ENCODE measurements around the gene EXD1.
"Not testable (repeated sequence)": the region's sequence is repeated elsewhere in the genome, so short reads cannot be mapped to it uniquely, and the experiment has no call there.

The EXD1 gene

DNA sequence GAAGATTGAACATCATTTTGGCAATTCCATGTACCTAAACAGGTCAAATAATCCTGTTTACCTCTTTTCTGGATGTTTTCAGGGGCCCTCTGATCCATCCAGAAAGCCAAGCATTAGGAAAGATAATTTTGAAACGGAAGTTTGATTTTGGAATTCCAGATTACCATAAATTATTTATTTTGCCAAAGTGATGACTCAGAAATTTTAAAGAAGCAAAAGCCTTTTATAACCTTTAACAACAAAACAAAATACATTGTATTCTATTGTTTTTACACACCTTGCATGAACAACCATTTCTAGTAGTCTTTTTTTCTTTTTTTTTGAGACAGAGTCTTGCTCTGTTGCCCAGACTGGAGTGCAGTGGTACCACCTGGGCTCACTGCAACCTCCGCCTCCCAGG is 82.5 kb downstream of the EXD1 start:
- no peak for DNase-seq (ENCODE audit: low read depth, low spot score)

DNA sequence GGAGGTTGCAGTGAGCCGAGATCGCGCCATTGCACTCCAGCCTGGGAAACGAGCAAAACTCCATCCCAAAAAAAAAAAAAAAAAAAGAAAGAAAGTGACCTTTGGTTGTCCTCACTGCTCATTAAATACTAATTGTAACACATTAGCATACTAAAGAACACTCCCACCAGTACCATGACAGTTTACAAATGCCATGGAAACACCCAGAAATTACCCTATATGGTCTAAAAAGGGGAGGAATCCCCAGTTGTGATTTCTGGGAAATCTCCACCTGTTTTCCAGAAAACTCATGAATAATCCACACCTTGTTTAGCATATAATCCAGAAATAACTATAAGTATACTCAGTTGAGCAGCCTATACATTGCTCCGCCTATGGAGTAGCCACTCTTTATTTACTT is 90.9 kb downstream of the EXD1 start:
- no peak for DNase-seq (ENCODE audit: low read depth, low spot score)

DNA sequence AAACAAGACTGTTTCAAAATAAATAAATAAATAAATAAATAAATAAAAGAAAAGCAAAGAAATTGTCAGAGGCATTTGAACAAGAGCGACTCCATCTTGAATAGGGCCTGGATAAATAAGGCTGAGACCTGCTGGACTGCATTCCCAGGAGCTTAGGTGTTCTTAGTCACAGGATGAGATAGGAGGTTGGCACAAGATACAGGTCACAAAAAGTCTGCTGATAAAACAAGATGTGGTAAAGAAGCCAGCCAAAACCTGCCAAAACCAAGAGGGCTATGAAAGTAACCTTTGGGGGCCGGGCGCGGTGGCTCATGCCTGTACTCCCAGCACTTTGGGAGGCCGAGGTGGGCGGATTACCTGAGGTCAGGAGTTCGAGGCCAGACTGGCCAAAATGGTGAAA is 91.4 kb downstream of the EXD1 start:
- not testable (repeated sequence) for DNase-seq (ENCODE audit: low read depth, low spot score)

DNA sequence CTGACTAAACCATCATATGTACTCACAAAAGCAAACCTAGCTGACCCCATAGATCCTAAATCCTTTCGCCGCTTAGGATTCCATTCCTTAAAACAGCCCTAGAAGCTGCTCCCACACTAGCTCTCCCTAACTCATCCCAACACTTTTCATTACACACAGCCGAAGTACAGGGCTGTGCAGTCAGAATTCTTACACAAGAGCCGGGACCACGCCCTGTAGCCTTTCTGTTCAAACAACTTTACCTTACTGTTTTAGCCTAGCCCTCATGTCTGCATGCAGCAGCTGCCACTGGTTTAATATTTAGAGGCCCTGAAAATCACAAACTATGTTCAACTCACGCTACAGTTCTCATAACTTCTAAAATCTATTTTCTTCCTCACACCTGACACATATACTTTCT is 95.0 kb downstream of the EXD1 start:
- not testable (repeated sequence) for DNase-seq (ENCODE audit: low read depth, low spot score)

DNA sequence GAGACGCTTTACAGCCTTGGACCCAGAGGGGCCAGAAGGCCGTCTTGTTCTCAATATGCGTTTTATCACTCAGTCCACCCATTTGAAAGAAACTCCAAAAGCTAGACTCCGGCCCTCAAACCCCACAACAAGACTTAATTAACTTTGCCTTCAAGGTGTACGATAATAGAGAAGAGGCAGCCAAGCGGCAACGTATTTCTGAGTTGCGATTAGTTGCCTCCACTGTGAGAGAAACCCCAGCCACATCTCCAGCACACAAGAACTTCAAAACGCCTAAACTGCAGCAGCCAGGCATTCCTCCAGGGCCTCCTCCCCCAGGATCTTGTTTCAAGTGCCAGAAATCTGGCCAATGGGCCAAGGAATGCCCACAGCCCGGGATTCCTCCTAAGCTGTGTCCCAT is 97.1 kb downstream of the EXD1 start:
- DNase-seq (ENCODE audit: low read depth, low spot score) = peak; percentile 26

Data from ELF-1 (cell line).